ENCODE measurements around the gene FGF21. TPM values are rescaled to one million over a fixed set of nuclear protein-coding genes. Genes with fewer than 3 reads are reported as not detected.

FGF21 gene
- total RNA-seq, 2 experiments from 2014 or later = not detected

DNA sequence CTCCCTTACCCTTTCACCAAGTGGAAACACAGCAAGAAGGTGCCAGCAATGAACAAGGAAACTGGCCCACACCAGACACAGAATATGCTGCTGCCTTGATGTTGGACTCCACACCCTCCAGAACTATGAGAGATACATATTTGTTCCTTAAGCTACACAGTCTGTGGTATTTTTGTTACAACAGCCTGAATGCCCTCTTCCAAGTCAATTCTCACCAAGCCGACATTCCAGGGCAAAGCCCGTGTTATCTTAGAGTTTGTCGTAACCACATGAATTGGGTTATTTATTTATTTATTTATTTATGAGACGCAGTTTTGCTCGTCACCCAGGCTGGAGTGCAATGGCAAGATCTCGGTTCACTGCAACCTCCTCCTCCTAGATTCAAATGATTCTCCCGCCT, 14.9 kb downstream of the FGF21 start:
- H3K27ac Mint-ChIP-seq = no peak overlapping the region
- Histone ChIP-seq H3K36me3 (ENCODE audit: insufficient read depth, low read length) (no peaks in the 10 kb centered on the region), H3K9me3 (ENCODE audit: control insufficient read depth in 1 of 2, insufficient read depth in 1 of 2, low read length in 2 of 2) (no peaks in the 10 kb centered on the region), H3K4me1 (ENCODE audit: insufficient read depth, low read length) (no peaks in the 10 kb centered on the region), H3K27me3 (ENCODE audit: control insufficient read depth in 1 of 2, insufficient read depth in 2 of 2, low read length in 2 of 2) (peaks cover 4 to 6% of the 10 kb centered on the region in 2 experiments), H3K27ac (ENCODE audit: low read depth in 1 of 2, low read length in 2 of 2) (no peak overlapping the region), H3K4me3 (ENCODE audit: low read length) (no peak overlapping the region)
- no peaks in the 10 kb centered on the region for H3K9me3 Mint-ChIP-seq
- TF ChIP-seq, protein P1, sequence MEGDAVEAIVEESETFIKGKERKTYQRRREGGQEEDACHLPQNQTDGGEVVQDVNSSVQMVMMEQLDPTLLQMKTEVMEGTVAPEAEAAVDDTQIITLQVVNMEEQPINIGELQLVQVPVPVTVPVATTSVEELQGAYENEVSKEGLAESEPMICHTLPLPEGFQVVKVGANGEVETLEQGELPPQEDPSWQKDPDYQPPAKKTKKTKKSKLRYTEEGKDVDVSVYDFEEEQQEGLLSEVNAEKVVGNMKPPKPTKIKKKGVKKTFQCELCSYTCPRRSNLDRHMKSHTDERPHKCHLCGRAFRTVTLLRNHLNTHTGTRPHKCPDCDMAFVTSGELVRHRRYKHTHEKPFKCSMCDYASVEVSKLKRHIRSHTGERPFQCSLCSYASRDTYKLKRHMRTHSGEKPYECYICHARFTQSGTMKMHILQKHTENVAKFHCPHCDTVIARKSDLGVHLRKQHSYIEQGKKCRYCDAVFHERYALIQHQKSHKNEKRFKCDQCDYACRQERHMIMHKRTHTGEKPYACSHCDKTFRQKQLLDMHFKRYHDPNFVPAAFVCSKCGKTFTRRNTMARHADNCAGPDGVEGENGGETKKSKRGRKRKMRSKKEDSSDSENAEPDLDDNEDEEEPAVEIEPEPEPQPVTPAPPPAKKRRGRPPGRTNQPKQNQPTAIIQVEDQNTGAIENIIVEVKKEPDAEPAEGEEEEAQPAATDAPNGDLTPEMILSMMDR (IDR thresholded peaks at IDR 0.05) = no peak
- peaks cover 27% of the 10 kb centered on the region for H3K27me3 Mint-ChIP-seq
- DNase-seq (no peak), ATAC-seq (ENCODE audit: poor library complexity) (no peak)
- ChIA-PET POLR2A (interaction anchor here (0.6 kb wide), 1 partner anchor 60 kb away, joined by 3 read pairs; no protein-coding TSS in a partner anchor), CTCF (interaction anchor here (1.2 kb wide), 1 partner anchor 147 kb away, joined by 3 read pairs; no protein-coding TSS in a partner anchor)
- H3K4me1 Mint-ChIP-seq (ENCODE audit: low read depth) = no peaks in the 10 kb centered on the region
- no peaks in the 10 kb centered on the region for H3K36me3 Mint-ChIP-seq (ENCODE audit: low read depth)
- H3K4me3 Mint-ChIP-seq = no peak overlapping the region
- intact Hi-C loops (cut with DNase I, micrococcal nuclease) = no loop called here

DNA sequence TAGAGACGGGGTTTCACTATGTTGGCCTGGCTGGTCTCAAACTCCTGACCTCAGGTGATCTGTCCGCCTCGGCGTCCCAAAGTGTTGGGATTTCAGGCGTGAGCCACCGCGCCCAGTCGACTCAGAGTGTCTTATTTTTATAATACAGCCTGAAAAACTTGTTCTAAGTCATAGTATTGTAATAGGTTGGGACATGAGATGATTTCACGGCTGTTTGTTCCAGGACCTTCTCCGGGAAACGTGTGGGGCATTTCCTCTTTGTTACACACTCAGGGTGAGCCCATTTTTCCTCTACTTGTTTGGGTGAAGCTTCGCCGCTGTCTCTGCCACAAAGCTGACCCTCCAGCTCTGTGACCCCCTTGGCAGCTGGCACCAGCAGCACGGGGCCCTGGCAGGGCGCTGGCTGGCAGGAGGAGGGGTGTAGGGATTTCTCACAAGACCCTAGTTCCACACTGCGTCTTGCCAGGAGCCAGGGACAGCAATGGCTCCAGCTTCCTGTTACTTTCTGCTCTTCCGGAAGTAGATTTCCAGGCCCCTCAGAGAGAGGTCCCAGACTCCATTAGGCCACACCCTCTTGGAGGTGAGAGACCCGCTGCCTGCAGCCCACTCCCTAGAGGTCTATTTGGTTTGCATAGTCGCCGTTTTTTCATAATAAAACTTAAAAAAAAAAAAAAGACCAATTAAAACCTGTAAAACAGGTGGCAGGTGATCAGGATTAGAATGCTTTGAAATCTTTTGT, 15.6 kb downstream of the FGF21 start:
- CTCF ChIA-PET = no interaction called here
- H3K4me3 Mint-ChIP-seq = no peak overlapping the region

DNA sequence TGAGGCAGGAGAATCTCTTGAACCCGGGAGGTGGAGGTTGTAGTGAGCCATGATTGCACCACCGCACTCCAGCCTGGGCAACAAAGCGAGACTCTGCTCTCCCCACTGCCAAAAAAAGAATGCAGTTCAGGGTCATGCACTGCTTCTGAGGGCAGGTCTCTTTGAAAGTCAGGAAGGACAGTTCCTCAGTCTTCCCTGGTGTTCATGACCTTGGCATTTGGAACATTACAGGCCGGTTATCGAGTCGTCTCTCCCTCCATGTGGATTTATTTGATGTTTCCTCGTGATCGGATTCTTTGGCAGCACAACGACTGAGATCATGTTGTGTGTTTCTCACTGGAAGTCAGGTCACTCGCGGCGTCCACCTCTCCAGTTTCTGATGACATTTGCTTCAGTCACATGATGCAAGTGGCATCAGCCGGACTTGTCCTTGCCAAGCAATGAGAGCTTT, 17.2 kb downstream of the FGF21 start:
- intact Hi-C loops (cut with DNase I, micrococcal nuclease) = no loop called here
- Histone ChIP-seq H3K27ac (ENCODE audit: low read depth in 1 of 2, low read length in 2 of 2) (no peak overlapping the region), H3K9me3 (ENCODE audit: control insufficient read depth in 1 of 2, insufficient read depth in 1 of 2, low read length in 2 of 2) (no peaks in the 10 kb centered on the region), H3K4me3 (ENCODE audit: low read length) (no peak overlapping the region), H3K36me3 (ENCODE audit: insufficient read depth, low read length) (no peaks in the 10 kb centered on the region), H3K4me1 (ENCODE audit: insufficient read depth, low read length) (no peaks in the 10 kb centered on the region), H3K27me3 (ENCODE audit: control insufficient read depth in 1 of 2, insufficient read depth in 2 of 2, low read length in 2 of 2) (peaks cover 4 to 6% of the 10 kb centered on the region in 2 experiments)
- ChIA-PET CTCF (no interaction called here), POLR2A (no interaction called here)
- no peaks in the 10 kb centered on the region for H3K9me3 Mint-ChIP-seq
- no peaks in the 10 kb centered on the region for H3K4me1 Mint-ChIP-seq (ENCODE audit: low read depth)
- ATAC-seq (ENCODE audit: poor library complexity) (no peak), DNase-seq (no peak)
- H3K4me3 Mint-ChIP-seq = no peak overlapping the region
- H3K27ac Mint-ChIP-seq = no peak overlapping the region
- peaks cover 20% of the 10 kb centered on the region for H3K27me3 Mint-ChIP-seq
- TF ChIP-seq, protein P1 (IDR thresholded peaks at IDR 0.05) = no peak
- H3K36me3 Mint-ChIP-seq (ENCODE audit: low read depth) = no peaks in the 10 kb centered on the region

More for the DNA sequence above, 15.6 kb downstream of the FGF21 start:
- Histone ChIP-seq H3K4me3 (ENCODE audit: low read length) (no peak overlapping the region), H3K27me3 (ENCODE audit: control insufficient read depth in 1 of 2, insufficient read depth in 2 of 2, low read length in 2 of 2) (peaks cover 4 to 6% of the 10 kb centered on the region in 2 experiments), H3K9me3 (ENCODE audit: control insufficient read depth in 1 of 2, insufficient read depth in 1 of 2, low read length in 2 of 2) (no peaks in the 10 kb centered on the region), H3K4me1 (ENCODE audit: insufficient read depth, low read length) (no peaks in the 10 kb centered on the region), H3K36me3 (ENCODE audit: insufficient read depth, low read length) (no peaks in the 10 kb centered on the region), H3K27ac (ENCODE audit: low read depth in 1 of 2, low read length in 2 of 2) (no peak overlapping the region)
- H3K27ac Mint-ChIP-seq = no peak overlapping the region
- H3K4me1 Mint-ChIP-seq (ENCODE audit: low read depth) = no peaks in the 10 kb centered on the region
- ATAC-seq (ENCODE audit: poor library complexity) (no peak), DNase-seq (no peak)
- POLR2A ChIA-PET = no interaction called here
- peaks cover 22% of the 10 kb centered on the region for H3K27me3 Mint-ChIP-seq
- H3K36me3 Mint-ChIP-seq (ENCODE audit: low read depth) = no peaks in the 10 kb centered on the region
- H3K9me3 Mint-ChIP-seq = no peaks in the 10 kb centered on the region
- TF ChIP-seq, protein P1 (IDR thresholded peaks at IDR 0.05) = no peak
- intact Hi-C loops (cut with DNase I, micrococcal nuclease) = no loop called here

Measured in CD4-positive, alpha-beta T cell (primary cell).